ENCODE data around the gene TPSB2.

TPSB2 gene

GRCh38 chr16:1220841-1221627 is 8.9 kb downstream of the TPSB2 start:
- Histone ChIP-seq H3K4me1 (ENCODE audit: control insufficient read depth, insufficient read depth, low read length) (peaks cover 12% of the 10 kb centered on the region), H3K9ac (ENCODE audit: low read length) (no peak overlapping the region), H3K27me3 (ENCODE audit: control insufficient read depth, insufficient read depth, low read length) (no peaks in the 10 kb centered on the region), H3K4me3 (ENCODE audit: low read length) (no peak overlapping the region), H3K36me3 (ENCODE audit: control insufficient read depth, insufficient read depth, low read length) (no peaks in the 10 kb centered on the region), H3K9me3 (ENCODE audit: control insufficient read depth, low read length) (no peaks in the 10 kb centered on the region)

DNA sequence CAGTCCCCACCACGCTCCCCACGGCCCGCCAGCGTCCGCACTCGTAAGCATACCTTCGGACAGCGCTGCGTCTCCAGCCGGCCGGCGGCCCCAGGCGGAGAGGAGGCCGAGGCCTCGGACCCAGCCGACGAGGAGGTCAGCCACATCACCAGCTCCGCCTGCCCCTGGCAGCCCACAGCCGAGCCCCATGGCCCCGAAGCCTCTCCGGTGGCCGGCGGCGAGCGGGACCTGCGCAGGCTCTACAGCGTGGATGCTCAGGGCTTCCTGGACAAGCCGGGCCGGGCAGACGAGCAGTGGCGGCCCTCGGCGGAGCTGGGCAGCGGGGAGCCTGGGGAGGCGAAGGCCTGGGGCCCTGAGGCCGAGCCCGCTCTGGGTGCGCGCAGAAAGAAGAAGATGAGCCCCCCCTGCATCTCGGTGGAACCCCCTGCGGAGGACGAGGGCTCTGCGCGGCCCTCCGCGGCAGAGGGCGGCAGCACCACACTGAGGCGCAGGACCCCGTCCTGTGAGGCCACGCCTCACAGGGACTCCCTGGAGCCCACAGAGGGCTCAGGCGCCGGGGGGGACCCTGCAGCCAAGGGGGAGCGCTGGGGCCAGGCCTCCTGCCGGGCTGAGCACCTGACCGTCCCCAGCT is 9.8 kb downstream of the TPSB2 start:
- Histone ChIP-seq H3K36me3 (ENCODE audit: control insufficient read depth, insufficient read depth, low read length) (no peaks in the 10 kb centered on the region), H3K27me3 (ENCODE audit: control insufficient read depth, insufficient read depth, low read length) (no peaks in the 10 kb centered on the region), H3K4me3 (ENCODE audit: low read length) (no peak overlapping the region), H3K9ac (ENCODE audit: low read length) (no peak overlapping the region), H3K9me3 (ENCODE audit: control insufficient read depth, low read length) (no peaks in the 10 kb centered on the region), H3K4me1 (ENCODE audit: control insufficient read depth, insufficient read depth, low read length) (peaks cover 4% of the 10 kb centered on the region)

- Histone ChIP-seq H3K4me3 (ENCODE audit: low read length) (no peak overlapping the region), H3K36me3 (ENCODE audit: control insufficient read depth, insufficient read depth, low read length) (no peaks in the 10 kb centered on the region), H3K27me3 (ENCODE audit: control insufficient read depth, insufficient read depth, low read length) (no peaks in the 10 kb centered on the region), H3K9me3 (ENCODE audit: control insufficient read depth, low read length) (no peaks in the 10 kb centered on the region), H3K9ac (ENCODE audit: low read length) (no peak overlapping the region), H3K4me1 (ENCODE audit: control insufficient read depth, insufficient read depth, low read length) (no peaks in the 10 kb centered on the region)
These were observed 10.9 kb downstream of the TPSB2 start for GRCh38 chr16:1218930-1219611.

GRCh38 chr16:1218061-1218929 is 11.7 kb downstream of the TPSB2 start:
- H3K9me3 ChIP-seq (ENCODE audit: control insufficient read depth, low read length) = no peaks in the 10 kb centered on the region
- no peaks in the 10 kb centered on the region for H3K27me3 ChIP-seq (ENCODE audit: control insufficient read depth, insufficient read depth, low read length)
- H3K4me3 ChIP-seq (ENCODE audit: low read length) = no peak overlapping the region
- H3K9ac ChIP-seq (ENCODE audit: low read length) = no peak overlapping the region
- H3K4me1 ChIP-seq (ENCODE audit: control insufficient read depth, insufficient read depth, low read length) = no peaks in the 10 kb centered on the region
- H3K36me3 ChIP-seq (ENCODE audit: control insufficient read depth, insufficient read depth, low read length) = no peaks in the 10 kb centered on the region

DNA sequence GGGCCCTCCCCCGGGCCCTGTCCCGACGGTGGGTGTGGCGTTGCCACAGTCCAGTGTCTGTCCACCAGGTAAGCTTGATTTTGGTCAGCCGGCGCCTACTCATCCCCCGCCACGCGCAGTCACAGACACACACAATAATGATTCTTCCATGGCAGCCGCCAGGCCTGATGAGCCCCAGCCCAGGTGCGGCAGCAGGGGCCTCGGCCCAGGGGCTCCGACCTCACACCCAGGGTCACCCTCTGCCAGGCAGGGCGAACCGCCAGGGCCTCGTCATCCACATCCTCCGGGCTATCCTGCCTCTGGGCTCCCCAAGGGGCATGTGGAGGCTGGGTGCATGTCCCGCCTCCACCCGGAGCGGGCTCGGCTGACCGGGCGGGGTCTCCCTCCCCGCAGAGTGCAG is 12.5 kb downstream of the TPSB2 start:
- Histone ChIP-seq H3K9ac (ENCODE audit: low read length) (no peak overlapping the region), H3K27me3 (ENCODE audit: control insufficient read depth, insufficient read depth, low read length) (no peaks in the 10 kb centered on the region), H3K36me3 (ENCODE audit: control insufficient read depth, insufficient read depth, low read length) (no peaks in the 10 kb centered on the region), H3K9me3 (ENCODE audit: control insufficient read depth, low read length) (no peaks in the 10 kb centered on the region), H3K4me1 (ENCODE audit: control insufficient read depth, insufficient read depth, low read length) (no peaks in the 10 kb centered on the region), H3K4me3 (ENCODE audit: low read length) (no peak overlapping the region)

- no peaks in the 10 kb centered on the region for H3K9me3 ChIP-seq (ENCODE audit: control insufficient read depth, low read length)
- H3K27me3 ChIP-seq (ENCODE audit: control insufficient read depth, insufficient read depth, low read length) = no peaks in the 10 kb centered on the region
- no peak overlapping the region for H3K4me3 ChIP-seq (ENCODE audit: low read length)
- H3K9ac ChIP-seq (ENCODE audit: low read length) = no peak overlapping the region
- H3K36me3 ChIP-seq (ENCODE audit: control insufficient read depth, insufficient read depth, low read length) = no peaks in the 10 kb centered on the region
- H3K4me1 ChIP-seq (ENCODE audit: control insufficient read depth, insufficient read depth, low read length) = no peaks in the 10 kb centered on the region
These were observed 13.1 kb downstream of the TPSB2 start for GRCh38 chr16:1216681-1217400.

GRCh38 chr16:1216296-1216619 is 13.7 kb downstream of the TPSB2 start:
- Histone ChIP-seq H3K27me3 (ENCODE audit: control insufficient read depth, insufficient read depth, low read length) (no peaks in the 10 kb centered on the region), H3K36me3 (ENCODE audit: control insufficient read depth, insufficient read depth, low read length) (no peaks in the 10 kb centered on the region), H3K4me3 (ENCODE audit: low read length) (no peak overlapping the region), H3K4me1 (ENCODE audit: control insufficient read depth, insufficient read depth, low read length) (no peaks in the 10 kb centered on the region), H3K9me3 (ENCODE audit: control insufficient read depth, low read length) (no peaks in the 10 kb centered on the region), H3K9ac (ENCODE audit: low read length) (no peak overlapping the region)

GRCh38 chr16:1215574-1216295 is 14.2 kb downstream of the TPSB2 start:
- H3K36me3 ChIP-seq (ENCODE audit: control insufficient read depth, insufficient read depth, low read length) = no peaks in the 10 kb centered on the region
- H3K9me3 ChIP-seq (ENCODE audit: control insufficient read depth, low read length) = no peaks in the 10 kb centered on the region
- H3K27me3 ChIP-seq (ENCODE audit: control insufficient read depth, insufficient read depth, low read length) = no peaks in the 10 kb centered on the region
- no peak overlapping the region for H3K9ac ChIP-seq (ENCODE audit: low read length)
- H3K4me3 ChIP-seq (ENCODE audit: low read length) = no peak overlapping the region
- no peaks in the 10 kb centered on the region for H3K4me1 ChIP-seq (ENCODE audit: control insufficient read depth, insufficient read depth, low read length)

GRCh38 chr16:1214719-1215118 is 15.3 kb downstream of the TPSB2 start:
- Histone ChIP-seq H3K9ac (ENCODE audit: low read length) (no peak overlapping the region), H3K27me3 (ENCODE audit: control insufficient read depth, insufficient read depth, low read length) (no peaks in the 10 kb centered on the region), H3K36me3 (ENCODE audit: control insufficient read depth, insufficient read depth, low read length) (no peaks in the 10 kb centered on the region), H3K9me3 (ENCODE audit: control insufficient read depth, low read length) (no peaks in the 10 kb centered on the region), H3K4me1 (ENCODE audit: control insufficient read depth, insufficient read depth, low read length) (no peaks in the 10 kb centered on the region), H3K4me3 (ENCODE audit: low read length) (no peak overlapping the region)

DNA sequence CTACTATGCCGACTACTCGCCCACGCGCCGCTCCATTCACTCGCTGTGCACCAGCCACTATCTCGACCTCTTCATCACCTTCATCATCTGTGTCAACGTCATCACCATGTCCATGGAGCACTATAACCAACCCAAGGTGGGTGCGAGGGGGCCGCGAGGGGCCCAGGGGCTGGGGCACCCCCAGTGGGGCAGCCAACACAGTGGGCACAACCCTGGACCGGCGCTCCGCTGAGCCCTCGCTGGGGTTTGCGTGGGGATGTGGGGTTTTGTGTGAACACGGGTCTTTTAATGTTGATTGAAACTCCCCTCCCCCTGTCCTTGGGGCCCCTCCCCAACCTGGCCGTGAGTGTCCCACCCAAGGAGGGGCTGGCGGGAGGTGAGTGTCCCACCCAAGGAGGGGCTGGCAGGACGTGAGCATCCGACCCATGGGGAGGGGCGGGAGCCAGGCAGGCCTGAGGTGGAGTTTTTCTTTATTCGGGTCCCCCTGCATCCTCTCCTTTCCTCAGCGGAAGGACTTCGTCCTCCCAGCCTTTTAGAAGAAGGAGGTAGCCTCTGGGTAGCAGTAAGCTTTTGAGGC is 16.1 kb downstream of the TPSB2 start:
- Histone ChIP-seq H3K4me3 (ENCODE audit: low read length) (no peak overlapping the region), H3K9me3 (ENCODE audit: control insufficient read depth, low read length) (no peaks in the 10 kb centered on the region), H3K36me3 (ENCODE audit: control insufficient read depth, insufficient read depth, low read length) (no peaks in the 10 kb centered on the region), H3K27me3 (ENCODE audit: control insufficient read depth, insufficient read depth, low read length) (no peaks in the 10 kb centered on the region), H3K9ac (ENCODE audit: low read length) (no peak overlapping the region), H3K4me1 (ENCODE audit: control insufficient read depth, insufficient read depth, low read length) (no peaks in the 10 kb centered on the region)

DNA sequence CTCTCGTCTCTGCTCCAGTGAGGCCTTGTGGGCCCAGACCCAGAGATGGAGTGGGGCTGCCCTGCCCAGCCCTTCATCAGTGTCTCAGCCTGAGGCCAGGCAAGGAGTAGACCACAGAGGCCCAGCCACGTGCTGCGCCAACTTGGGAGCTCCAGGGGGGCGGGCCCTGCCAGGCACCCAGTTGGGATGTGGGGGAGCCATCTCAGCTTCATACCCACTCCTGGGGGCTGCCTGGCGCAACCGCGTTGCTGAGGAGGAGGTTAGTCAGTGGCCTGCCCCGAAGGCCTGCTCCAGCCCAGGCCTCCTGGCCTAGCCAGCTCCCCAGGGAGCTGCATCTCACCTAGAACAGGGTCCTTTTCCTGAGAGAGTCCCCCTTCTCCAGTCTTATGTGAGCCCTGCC is 16.8 kb downstream of the TPSB2 start:
- no peaks in the 10 kb centered on the region for H3K4me1 ChIP-seq (ENCODE audit: control insufficient read depth, insufficient read depth, low read length)
- H3K4me3 ChIP-seq (ENCODE audit: low read length) = no peak overlapping the region
- H3K9ac ChIP-seq (ENCODE audit: low read length) = no peak overlapping the region
- H3K27me3 ChIP-seq (ENCODE audit: control insufficient read depth, insufficient read depth, low read length) = no peaks in the 10 kb centered on the region
- H3K36me3 ChIP-seq (ENCODE audit: control insufficient read depth, insufficient read depth, low read length) = no peaks in the 10 kb centered on the region
- H3K9me3 ChIP-seq (ENCODE audit: control insufficient read depth, low read length) = no peaks in the 10 kb centered on the region
